ENCODE measurements around the gene PRKG1.

- TF ChIP-seq POLR2AphosphoS5 (IDR thresholded peaks at IDR 0.05; ENCODE audit: low read depth, low read length) (no peak), POLR2A (IDR thresholded peaks at IDR 0.05; ENCODE audit: low read depth, low read length) (no peak), TAF1 (IDR thresholded peaks at IDR 0.05; ENCODE audit: low read depth, low read length) (no peak)
These were observed 490.7 kb downstream of the PRKG1 start for GRCh38 chr10:51564896-51565510.

All from GM12891 (cell line).